T follicular helper cell (primary cell): ENCODE measurements around the gene LFNG.
"Not testable (repeated sequence)": the region's sequence is repeated elsewhere in the genome, so short reads cannot be mapped to it uniquely, and the experiment has no call there.

Experiments used
- DNase-seq: peaks from one replicate; pipeline ENCODE4 v3.0.0-alpha.2; 2020; ENCODE audit warnings: low read depth

LFNG gene

DNA sequence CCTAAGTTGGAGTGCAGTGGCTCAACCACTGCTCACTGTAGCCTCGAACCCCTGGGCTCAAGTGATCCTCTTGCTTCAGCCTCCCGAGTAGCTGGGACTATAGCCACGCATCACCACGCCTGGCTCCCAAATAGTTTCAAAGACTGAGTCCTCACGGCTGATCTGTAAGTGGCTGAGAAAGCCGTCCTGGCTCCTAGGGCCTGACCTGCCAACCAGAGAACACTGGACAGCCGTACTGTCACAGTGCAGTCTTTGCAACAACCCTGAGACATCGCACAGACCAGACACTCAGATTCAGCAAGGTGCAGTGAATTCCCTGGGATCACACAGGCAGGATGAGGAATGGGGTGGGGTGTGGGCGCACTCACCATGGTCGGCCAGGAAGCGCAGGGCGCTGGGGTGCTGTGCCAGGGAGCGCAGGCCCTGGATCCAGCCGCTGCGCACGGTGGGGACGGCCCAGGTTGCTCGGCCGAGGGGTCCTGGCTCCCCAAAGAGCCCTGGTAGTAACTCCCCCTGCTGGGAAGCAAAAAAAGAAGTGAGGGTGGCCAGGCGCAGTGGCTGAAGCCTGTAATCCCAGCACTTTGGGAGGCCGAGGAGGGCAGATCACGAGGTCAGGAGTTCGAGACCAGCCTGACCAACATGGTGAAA lies 25.1 kb downstream of the LFNG start:
- no peak for DNase-seq

GRCh38 chr7:2545746-2546425 lies 26.3 kb downstream of the LFNG start:
- DNase-seq, result no peak

DNA sequence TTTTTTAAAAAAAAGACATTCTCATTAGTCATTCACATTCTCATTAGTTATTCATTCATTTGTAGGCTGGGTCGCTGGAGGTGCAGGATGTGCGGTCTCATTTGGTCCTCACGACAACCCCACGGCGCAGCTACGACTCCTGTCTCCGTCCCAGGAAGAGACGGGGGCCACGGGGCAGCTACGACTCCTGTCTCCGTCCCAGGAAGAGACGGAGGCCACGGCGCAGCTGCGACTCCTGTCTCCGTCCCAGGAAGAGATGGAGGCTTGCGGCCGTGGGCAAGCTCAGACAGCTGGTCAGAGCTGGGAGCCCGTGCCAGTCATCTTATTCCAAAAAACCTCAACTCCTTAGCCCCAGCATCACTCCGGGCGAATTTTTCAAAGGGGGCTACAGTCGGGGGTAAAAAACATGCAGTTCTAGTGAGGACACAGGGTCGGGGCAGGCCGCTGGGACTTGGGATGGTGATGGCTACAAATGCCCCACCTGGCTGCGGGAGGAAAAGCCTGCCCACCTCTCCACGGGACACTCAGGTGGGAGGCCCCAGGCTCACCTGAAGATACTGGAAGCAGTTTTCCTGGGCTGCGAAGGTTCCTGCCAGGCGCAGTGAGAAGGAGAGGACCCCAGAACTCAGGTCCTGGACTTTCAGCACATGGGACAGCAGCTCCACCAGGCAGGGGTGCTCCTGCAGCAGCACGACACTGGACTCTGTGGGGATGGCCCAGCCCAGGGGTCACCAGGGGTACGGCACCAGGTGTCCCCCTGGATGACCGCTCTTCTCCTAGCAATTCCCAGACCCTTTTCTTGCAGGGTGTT lies 27.4 kb downstream of the LFNG start:
- DNase-seq, result no peak

DNA sequence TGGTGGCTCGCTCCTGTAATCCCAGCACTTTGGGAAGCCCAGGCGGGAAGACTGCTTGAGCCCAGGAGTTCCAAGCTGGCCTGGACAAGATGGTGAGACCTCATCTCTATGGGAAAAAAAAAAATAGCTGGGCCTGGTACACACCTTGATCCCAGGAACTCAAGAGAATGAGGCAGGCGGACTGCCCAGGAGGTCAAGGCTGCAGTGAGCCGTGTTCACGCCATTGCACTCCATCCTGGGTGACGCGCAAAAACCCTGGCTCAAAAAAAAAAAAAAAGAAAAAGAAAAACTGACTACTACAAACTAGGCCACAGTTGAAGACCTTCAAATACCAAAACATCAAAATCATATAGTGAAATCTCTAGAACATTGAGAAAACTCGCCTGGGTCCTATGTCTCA lies 31.8 kb downstream of the LFNG start:
- DNase-seq, result no peak

- DNase-seq, result no peak
These were observed 33.5 kb downstream of the LFNG start for GRCh38 chr7:2553108-2553507.

DNA sequence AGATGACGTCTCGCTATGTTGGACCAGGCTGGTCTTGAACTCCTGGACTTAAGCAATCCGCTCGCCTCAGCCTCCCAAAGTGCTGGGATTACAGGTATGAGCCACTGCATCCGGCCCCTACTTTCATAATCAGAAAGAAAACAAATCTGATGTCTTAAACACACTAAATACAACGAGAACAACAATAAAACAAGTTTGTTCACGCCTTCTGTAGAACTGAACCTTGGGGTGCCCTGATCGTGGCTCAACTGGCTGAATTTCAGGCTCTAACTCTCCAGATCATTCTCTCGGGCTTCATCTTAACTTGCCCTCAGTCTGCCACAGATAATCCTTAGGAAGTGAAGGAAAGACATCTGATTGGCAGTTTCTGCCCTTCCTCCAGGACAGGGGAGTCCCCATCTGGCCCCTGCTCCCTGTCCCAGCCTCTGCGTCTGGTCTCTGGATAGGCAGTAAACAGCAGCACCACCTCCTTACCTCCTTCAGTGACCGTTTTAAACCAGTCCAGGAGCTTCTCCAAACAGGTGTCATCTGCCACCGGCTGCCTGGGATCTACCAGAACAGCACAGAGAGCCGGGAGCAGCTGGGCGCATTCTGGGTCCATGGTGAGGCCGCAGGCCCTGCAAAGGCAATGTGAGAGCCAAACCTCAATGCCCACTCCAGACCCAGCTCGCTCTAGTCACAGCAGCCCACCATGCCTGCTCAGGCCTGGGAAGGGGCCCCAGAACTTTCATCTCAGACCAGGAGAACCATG lies 34.4 kb downstream of the LFNG start:
- no peak for DNase-seq

- DNase-seq, result no peak
These were observed 35.1 kb downstream of the LFNG start for GRCh38 chr7:2554661-2555111.

DNA sequence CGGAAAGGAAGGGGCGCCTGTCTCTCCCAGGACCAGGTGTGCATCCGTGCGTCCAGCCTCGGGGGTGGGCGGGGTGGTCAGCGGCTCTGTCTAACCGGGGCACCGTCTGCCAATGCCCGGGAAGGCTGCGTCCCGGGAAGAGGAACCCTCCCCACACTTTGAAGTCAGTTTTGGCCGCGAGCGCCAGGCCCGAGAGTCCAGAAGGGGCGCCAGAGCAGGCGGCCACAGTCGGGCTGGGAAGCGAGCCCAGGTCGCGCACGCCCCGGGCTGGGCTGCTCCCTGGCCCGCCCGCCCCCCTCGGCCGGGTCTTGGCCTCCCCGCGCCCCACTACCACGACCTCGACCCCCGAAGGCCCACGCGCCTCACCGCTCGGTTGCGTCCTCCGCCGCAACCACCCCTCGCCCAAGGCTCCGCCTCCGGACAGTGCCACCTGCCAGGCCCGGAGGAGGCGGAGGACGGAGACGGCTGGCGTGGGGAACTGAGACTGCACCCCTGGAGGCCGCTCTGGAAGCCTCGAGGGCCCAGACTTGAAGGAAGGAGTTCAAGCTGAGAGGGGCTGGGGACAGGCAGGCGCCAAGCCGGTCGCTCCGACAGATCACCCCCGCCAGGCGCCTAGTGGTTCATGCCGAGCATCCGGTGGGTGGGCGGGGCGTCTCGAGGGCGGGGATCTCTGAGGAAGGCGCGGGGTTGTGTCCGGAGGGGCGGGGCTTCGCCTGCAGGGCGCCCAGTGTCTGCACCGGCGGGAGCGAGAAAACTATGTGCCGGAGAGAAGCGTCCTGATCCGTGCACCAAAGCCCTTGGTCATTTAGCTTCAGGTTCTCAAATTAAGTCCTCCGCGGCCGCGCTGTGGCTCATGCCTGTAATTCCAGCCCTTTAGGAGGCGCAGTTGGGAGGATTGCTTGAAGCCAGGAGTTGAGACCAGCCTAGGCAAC lies 35.8 kb downstream of the LFNG start, which contains the start of gene BRAT1:
TSS of gene BRAT1 (minus strand) at position 404 of the 932 bp plus-strand sequence. CDS start 1,093 bp downstream, outside the sequence.
- peak; percentile 93 for DNase-seq

DNA sequence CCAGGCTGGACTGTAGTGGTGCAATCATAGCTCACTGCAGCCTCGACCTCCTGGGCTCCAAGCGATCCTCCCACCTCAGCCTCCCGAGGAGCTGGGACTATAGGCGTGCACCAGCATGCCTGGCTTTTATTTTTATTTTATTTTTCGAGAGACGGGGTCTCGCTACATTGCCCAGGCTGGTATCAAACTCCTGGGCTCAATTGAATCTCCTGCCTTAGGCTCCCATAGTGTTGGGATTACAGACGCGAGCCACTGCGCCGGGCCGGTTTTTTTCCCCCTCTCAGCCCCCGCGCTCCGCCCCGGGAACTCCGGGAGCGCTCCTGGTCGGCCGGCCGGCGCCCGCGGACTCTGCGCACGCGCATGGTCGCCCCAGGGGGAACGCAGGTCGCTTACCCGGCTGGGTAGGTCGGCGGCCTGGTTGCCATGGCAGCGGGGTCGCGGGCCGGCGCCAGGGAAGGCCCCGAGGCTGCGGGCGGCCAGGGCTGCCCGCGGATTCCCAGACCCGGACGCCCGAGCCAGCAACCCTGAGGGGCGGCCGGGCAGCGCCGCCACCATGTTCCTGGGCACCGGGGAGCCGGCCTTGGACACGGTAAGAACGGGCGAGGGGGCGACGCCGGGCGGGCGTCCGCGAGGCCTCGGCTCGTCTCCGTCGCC lies 39.2 kb downstream of the LFNG start, which contains the start of gene IQCE:
TSS of gene IQCE (plus strand) at position 351 of the 654 bp plus-strand sequence. CDS start at position 554, 203 bp downstream.
- peak; percentile 76 for DNase-seq

DNA sequence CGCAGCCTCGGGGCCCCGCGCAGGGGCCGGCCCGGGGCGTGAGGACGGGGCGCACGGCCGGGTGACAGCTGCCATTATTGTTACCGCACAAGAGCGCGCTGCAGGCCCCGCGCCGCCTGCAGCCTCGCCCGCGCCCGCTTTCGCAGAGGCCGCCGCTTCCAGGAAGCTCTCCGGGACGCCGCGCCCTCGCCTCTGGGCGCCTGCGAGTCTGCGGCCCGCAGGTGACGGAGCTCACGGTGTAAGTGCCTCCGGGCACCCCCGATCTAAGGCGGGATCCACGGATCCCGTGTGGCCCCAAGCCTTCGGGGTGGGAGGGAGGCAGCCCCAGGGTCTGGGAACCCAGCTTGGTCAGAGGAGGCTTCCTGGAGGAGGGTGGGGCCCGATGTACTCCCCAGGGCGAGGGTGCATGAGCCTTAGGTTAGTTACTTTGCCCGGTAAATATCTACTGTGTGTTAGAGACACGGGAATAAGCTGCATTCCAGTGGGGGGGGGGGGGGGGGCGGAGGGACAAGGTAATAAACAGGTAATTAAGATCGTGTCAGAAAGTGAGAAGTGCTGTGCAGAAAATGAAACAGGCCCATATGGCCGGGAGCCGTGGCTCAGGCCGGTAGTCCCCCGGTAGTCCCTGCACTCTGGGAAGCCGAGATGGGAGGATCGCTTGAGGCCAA lies 39.8 kb downstream of the LFNG start:
- no peak for DNase-seq

- DNase-seq, result not testable (repeated sequence)
These were observed 44.4 kb downstream of the LFNG start for GRCh38 chr7:2563955-2564354.

DNA sequence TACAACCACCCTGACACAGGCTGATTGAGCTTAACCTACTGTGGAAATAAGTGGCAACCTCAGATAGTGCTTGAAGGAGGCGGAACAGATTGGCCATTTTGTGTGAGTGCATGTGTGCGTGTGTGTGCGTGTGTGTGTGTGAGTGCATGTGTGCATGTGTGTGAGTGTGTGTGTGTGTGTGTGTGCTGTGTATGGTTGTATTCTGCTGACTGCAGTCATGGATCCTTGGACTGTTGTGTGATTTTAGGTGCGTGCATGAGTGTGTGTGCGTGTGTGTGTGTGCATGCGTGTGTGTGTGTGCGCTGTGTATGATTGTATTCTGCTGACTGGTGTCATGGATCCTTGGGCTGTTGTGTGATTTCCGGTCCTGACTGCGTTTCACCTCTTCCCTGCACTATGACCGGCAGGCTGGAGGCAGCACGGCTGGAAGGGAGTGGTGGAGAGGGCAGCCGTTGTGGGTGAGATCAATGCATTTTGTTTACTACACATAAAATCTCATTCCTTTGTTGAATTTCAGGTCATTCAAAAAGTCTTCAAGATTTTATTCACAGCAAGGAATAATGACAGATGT lies 45.5 kb downstream of the LFNG start:
- DNase-seq, result no peak

- no peak for DNase-seq
These were observed 46.8 kb downstream of the LFNG start for GRCh38 chr7:2566348-2566889.

DNA sequence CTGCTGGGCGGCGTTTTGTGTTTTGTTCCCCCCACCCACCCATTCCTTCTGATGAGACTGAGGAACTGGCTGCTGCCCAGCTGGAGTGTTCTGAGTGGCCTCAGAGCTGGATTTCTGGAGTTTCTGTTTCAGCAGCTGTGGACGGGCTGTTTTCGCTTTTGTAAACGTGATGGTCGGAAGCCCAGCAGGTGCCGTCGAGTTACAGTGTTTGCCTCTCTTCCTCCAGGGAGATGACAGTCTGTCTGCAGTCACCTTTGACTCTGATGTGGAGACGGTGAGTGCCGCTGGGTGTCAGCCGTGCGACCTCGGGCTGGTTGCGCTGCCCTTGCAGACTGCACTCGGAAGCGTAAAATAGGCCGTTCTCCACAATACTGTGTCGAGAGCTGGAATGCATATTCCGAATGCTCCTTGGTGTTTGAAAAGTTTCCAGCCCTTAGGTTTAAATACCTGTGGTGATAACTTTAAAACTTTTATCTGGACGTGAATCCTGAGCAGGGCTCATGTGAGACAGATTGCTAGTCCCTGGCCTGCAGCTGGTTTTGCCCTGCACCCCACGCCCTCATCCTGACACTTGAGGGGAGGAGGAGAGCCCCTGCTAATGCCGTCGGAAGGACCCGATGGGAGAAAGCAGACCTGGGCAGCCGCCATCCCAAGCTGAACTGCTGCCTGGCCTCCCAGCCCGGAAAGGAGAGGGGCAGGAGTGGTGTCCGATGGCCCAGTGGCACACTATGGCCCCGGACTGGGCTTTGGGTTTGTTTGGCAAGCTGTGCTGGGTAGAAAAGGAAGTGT lies 47.5 kb downstream of the LFNG start:
- DNase-seq, result peak; percentile 34

GRCh38 chr7:2567679-2568278 lies 48.2 kb downstream of the LFNG start:
- no peak for DNase-seq

GRCh38 chr7:2568521-2569223 lies 49.1 kb downstream of the LFNG start:
- no peak for DNase-seq

DNA sequence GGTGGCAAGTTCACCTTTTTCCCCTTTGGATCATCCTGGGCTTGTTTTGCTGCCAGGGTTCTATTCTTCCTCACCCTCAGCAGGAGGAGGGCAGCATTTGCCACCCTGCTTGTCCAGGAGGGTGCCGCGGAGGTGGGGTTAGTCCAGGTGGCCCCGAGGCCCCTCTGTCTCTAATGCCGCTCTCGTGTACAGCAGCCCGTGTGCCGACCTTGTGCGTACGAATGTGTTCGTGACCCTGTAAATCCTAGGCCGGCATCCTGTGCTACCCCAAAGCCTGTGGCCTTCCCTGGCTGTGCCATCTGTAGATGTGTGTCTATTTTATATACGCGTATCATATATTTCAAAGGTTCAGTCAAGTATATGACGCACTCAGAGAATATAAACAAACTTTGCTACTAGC lies 49.8 kb downstream of the LFNG start:
- DNase-seq, result no peak
